Stimulated activated CD8-positive, alpha-beta memory T cell treated with anti-CD3 and anti-CD28 coated beads, Interleukin-12 subunit alpha, Interleukin-12 subunit beta, amount 100 ng/mL, for 1 hour (primary cell): ENCODE data around the gene IL1R2.
"Not testable (repeated sequence)": the region's sequence is repeated elsewhere in the genome, so short reads cannot be mapped to it uniquely, and the experiment has no call there.

Experiments used
- DNase-seq: peaks from one replicate; pipeline ENCODE4 v3.0.0-alpha.2; 2020; ENCODE audit warnings: low read depth

IL1R2 gene

GRCh38 chr2:102061962-102062795, 70.4 kb downstream of the IL1R2 start:
- no peak for DNase-seq

GRCh38 chr2:102062802-102063201, 71.0 kb downstream of the IL1R2 start:
- DNase-seq: no peak

- no peak for DNase-seq
These were observed 71.7 kb downstream of the IL1R2 start for GRCh38 chr2:102063487-102063911.

- DNase-seq: no peak
These were observed 72.3 kb downstream of the IL1R2 start for GRCh38 chr2:102063941-102064678.

DNA sequence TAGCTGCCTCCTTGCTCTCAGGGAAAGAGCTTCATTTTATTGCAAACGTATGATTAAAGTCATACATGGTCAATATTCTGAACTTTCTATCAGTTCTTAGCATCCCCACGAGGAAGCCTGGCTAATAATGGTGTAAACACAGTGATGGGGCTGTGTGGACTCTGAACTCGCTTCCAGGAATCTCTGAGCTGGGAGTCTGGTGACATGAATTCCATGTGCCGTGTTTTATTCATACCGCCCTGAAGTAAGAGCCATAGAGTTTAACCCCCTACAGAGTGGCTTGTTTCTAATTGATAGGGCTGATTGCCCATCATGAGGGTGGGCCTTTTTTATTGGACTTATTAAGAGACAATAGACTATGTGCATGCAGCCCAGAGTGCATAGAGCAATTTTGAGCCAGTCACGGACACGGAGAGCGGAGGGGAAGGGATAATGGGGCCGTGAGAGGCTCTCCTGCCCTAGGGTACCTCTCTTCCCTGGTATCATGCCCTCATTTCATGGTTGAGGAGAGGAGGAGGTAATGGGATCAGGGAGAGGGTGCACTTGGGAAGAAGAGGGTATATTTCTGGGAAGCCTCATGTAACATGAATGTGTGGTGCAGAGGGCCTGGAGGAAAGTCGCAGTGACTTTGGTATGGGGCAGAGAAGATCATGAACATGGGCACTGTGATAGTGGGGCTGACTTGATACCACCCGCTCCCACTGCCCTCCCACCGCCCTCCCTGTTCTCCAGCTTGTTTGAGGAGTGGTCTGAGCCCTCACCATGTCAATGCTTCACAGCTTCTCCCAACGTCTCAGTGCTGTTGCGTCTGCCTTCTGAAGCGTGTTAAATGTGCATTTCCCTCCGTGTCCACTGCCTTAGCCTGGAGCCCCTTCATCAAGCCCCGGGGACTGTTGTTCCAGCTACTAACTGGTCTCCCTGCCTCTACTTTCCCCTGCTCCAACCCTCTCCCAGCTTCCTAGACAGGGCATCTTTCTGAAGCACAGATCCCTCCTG, 73.2 kb downstream of the IL1R2 start:
- DNase-seq: no peak

DNA sequence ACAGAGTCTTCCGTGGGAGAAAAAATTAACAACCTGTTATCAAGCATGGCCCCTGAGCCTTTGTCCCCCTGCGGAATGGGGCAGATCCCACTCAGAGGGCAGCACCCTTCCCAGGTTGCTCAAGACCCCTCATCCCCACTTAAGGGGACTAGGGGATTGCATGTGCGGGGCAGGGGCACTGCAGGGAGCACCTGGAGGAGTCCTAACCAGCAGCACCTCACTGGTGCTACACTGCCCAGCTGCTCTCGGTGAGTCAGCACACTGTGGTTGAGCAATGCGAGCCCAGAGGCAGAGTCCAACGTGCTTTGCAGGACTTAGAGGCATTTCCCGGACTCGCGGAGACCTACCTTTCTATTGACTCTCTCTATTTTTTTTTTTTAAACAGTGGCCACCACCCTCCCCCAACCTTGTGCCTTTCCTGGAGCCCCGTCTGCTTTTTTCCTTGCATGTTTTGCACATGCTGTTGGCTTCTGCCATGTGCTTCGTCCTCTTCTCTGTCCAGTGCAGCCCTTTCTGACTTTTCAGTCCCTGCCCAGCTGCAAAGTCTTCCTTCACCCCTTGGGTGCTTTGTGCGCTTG, 74.0 kb downstream of the IL1R2 start:
- no peak for DNase-seq

DNA sequence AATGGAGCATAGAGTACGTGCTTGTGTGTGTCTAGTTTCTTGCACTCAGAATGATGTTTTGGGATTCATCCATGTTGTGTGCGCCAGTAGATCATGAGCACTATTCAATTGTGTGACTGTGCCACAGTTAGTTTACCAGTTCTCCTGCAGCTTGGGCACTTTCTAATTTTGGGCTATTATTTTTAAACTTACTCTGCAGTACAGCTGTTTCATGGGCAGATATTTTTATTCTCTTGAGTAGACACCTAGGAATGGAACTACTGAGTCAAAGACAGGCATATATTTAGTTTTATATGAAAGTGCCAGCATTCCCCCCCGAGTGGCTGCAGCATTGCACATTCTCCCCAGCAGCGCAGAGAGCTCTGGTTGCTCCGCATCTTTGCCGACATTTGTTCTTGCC, 74.8 kb downstream of the IL1R2 start:
- no peak for DNase-seq

DNA sequence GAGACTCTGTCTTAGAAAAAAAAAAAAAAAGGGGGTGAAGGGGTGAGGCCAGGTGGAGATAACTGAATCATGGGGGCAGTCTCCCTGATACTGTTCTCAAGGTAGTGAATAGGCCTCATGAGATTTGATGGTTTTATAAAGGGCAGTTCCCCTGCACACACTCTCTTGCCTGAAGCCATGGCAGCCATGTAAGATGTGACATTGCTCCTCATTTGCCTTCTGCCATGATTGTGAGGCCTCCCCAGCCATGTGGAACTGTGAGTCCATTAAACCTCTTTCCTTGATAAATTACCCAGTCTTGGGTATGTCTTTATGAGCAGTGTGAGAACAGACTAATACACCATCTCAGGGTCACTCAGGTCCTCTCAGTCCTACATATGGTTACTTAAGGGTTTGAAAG, 76.4 kb downstream of the IL1R2 start:
- not testable (repeated sequence) for DNase-seq

GRCh38 chr2:102069311-102069974, 77.7 kb downstream of the IL1R2 start:
- DNase-seq: no peak

- DNase-seq: no peak
These were observed 78.4 kb downstream of the IL1R2 start for GRCh38 chr2:102070058-102070642.

GRCh38 chr2:102072741-102073140, 81.0 kb downstream of the IL1R2 start:
- DNase-seq: no peak

GRCh38 chr2:102073168-102073724, 81.5 kb downstream of the IL1R2 start:
- DNase-seq: no peak

GRCh38 chr2:102074152-102074783, 82.5 kb downstream of the IL1R2 start:
- DNase-seq: no peak

DNA sequence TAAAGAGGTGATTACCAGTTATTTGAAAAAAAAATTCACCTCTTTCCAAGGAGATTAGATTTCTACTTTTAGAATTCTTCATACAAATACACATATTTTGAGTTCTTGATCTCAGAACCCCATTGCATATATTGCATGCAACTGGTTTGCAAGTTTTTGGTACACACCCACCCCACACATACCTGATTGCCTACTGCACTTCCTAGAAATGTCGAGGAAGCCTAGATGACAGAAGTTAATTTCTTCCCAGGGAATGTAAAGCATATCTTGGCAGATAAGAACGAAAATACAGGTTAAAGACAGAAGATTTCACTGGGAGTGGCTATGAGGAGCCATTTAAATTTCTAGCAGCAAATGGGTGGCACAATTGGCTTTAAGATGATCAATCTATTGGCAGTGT, 83.7 kb downstream of the IL1R2 start:
- no peak for DNase-seq

DNA sequence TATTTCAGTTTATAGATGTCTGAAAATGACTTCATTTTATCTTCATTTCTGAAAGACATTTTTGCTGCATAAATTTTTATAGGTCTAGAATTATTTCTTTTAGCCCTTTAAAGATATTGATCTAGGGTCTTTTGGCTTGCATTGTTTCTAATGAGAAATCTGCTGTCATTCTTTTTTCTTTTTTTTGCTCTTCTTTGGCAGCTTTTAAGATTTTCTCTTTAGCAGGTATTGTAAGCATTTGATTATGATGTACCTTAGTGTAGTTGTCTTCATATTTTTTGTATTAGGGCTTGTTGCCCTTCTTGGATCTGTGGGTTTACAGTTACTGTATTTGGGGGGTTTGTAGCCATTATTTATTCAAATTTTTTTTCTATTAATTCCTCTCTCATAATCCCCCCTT, 84.8 kb downstream of the IL1R2 start:
- no peak for DNase-seq
